Caki2 (cell line): ENCODE results near the gene PSMF1. TPM values are rescaled to one million over a fixed set of nuclear protein-coding genes. Genes with fewer than 3 reads are reported as not detected.

Experiments used
- total RNA-seq: library from RNA; depleted of rRNA; stranded (reverse); fragments of >200 nt; shearing (Covaris generic); gene quantifications from 2 replicates; pipeline ENCODE4 v1.2.3, GENCODE V29; 2014; ENCODE audit warnings: low replicate concordance; rRNA removed

PSMF1 gene
- total RNA-seq, 1 experiment from 2014 or later: 58.2 TPM

Other genes starting within 250 kb of the PSMF1 start
- gene ANGPT4, start 202.3 kb upstream of the PSMF1 start, total RNA-seq: 0.09 TPM in 1 of 2 replicates, not detected in the other
- not detected in 2 replicates for gene RSPO4, start 116.3 kb upstream of the PSMF1 start, total RNA-seq
- not detected in 2 replicates for gene TMEM74B, start 66.4 kb downstream of the PSMF1 start, total RNA-seq
- gene C20orf202, start 84.9 kb downstream of the PSMF1 start, total RNA-seq: not detected in 2 replicates
- 0.57 and 0.67 TPM in 2 replicates for gene RAD21L1, start 107.4 kb downstream of the PSMF1 start, total RNA-seq
- 11.1 and 14.5 TPM in 2 replicates for gene SNPH, start 147.7 kb downstream of the PSMF1 start, total RNA-seq
- gene SDCBP2, start 210.5 kb downstream of the PSMF1 start, total RNA-seq: 1.9 and 3.2 TPM in 2 replicates